ENCODE measurements around the gene GP1BA. TPM values are rescaled to one million over a fixed set of nuclear protein-coding genes. Genes with fewer than 3 reads are reported as not detected.
A peak's percentile ranks its signal among the peaks of the same experiment; 100 is the strongest.

The GP1BA gene
- total RNA-seq, 1 donor from 2014 or later = not detected

DNA sequence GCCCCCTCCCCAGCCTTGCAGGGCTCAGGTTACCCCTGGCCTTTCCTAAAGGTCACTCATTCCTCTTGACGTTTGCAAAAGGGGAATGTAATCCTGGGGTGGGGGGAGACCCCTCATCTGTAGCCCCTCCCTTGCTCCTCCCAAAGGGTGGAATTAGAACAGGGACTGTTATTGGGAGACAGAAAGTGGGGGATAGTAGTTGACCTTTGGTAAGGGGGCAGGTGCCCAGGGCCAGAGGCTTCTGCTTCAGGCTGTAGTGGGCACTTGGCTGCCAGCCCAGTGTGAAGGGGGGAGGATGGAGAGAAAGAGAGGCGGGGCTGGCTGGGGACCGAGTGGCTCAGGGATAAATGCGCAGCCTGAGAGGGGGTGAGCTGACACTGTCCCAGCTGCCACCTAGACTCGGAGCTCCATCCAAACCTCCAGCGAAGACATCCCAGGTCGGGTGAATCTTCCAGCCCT is 18.7 kb downstream of the GP1BA start, which contains the start of gene ENO3:
Gene ENO3, plus strand, starts transcription at position 374 of the 459 bp plus-strand sequence. CDS start 711 bp downstream, outside the sequence.
- no peak for DNase-seq (ENCODE audit: low read depth in 2 of 2)

DNA sequence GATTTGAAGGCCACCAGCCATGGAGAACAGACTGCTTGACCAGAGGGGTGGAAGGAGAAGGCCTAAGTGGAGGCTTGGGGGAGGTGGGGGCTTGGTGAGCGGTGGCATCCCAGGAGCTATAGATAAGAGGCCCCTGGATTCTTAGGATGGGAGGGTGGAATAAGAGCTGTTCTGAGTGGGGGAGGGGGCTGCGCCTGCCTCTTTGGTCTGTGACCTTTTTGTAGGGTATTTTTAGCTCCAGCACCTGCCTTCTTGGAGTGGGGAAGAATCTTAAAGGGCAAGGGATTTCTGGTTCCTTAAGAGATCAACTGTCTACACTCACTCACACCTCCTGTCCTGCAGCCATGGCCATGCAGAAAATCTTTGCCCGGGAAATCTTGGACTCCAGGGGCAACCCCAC is 19.4 kb downstream of the GP1BA start:
- no peak for DNase-seq (ENCODE audit: low read depth in 2 of 2)

DNA sequence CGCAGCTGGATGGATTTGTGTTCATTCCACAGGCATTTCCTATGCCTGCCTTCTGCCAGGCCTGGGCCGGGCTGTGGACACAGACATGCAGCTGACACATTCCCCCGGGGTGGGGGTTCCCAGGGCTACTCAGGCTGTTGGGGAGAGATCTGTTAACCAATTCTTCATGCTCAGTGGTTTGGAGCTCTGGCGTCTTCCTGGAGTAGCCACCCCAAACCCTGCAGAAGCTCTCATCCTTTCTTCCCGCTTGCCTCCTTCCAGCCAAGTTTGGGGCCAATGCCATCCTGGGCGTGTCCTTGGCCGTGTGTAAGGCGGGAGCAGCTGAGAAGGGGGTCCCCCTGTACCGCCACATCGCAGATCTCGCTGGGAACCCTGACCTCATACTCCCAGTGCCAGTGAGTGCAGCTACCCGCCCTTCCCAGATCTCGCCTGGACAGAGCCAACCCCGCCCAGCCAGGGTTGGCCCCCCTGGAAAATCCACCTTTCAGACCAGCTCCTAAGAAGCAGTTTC is 21.4 kb downstream of the GP1BA start:
- peak in 1 of 2 donors; percentile 19 for DNase-seq (ENCODE audit: low read depth in 2 of 2)

DNA sequence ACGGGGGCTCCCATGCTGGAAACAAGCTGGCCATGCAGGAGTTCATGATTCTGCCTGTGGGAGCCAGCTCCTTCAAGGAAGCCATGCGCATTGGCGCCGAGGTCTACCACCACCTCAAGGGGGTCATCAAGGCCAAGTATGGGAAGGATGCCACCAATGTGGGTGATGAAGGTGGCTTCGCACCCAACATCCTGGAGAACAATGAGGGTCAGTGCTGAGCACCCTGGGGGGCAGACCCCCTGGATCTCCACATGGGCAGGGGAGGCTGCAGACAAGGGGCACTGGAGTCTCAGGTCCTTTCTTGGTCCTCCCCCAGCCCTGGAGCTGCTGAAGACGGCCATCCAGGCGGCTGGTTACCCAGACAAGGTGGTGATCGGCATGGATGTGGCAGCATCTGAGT is 23.0 kb downstream of the GP1BA start:
- DNase-seq (ENCODE audit: low read depth in 2 of 2) = no peak

DNA sequence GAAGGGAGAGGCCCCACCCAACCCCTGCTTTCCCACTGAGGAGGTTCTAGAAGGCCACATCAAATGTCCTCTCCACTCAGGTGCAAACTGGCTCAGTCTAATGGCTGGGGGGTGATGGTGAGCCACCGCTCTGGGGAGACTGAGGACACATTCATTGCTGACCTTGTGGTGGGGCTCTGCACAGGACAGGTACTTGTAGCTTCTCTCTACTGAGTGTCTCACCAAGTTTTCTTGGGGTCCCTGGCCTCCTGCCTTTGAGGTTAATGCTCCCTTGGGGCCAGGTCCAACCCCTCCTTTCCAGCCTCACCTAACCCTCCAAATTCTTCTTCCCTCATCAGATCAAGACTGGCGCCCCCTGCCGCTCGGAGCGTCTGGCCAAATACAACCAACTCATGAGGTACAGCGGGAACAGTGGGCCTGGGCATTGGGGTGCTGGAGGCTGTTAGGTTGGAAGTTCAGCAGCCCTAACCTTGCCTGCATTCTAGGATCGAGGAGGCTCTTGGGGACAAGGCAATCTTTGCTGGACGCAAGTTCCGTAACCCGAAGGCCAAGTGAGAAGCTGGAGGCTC is 24.5 kb downstream of the GP1BA start:
- peak in 1 of 2 donors; percentile 34 for DNase-seq (ENCODE audit: low read depth in 2 of 2)

DNA sequence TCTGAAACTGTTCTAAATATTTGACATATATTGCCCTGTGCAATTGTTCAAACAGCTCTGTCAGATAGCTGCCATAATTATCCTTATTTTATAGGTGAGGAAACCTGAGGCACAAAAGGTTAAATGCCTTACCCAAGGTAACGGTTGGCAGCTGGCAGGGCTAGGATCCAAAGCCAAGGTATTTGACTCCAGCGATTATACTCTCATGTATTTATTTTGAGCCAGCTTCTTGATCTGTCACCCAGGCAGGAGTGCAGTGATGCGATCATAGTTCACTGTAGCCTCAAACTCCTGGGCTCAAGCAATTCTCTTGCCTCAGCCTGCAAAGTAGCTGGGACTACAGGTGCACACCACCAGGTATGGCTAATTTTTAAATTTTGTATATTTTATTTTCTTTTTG is 26.0 kb downstream of the GP1BA start:
- no peak for DNase-seq (ENCODE audit: low read depth in 2 of 2)

DNA sequence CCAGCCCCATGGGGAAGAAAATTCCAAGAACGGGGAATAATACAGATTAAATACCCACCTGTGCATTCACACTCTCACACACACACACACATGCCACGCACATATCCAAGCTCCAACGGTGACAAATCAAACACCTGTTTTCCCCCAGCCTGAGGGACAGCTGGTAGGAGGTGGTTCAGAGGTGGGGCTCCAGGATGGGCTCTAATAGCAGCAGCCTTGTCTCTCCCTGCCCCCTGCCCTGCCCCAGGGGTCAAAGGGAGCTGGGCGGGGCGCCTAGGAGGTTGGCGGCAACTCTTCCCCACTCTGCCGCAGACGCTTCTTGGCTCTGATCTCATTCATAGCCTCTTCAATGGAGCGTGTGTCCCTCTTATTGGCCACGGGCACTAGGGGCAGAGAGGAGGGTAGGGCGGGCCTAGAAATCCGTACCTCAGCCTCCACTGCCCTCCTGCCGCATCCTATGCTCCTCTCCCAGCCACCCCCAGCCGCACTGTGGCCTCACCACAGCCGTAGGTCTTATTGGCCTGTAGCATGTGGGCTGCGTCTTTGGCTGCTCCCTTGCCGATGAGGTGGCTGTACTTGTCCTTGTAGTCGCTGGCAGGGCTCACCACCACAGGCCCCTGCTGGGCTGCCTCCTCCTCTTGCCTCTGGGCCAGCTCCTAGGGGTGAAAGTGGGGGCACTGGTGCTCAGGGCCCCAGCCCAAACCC is 27.3 kb downstream of the GP1BA start:
- no peak for DNase-seq (ENCODE audit: low read depth in 2 of 2)

DNA sequence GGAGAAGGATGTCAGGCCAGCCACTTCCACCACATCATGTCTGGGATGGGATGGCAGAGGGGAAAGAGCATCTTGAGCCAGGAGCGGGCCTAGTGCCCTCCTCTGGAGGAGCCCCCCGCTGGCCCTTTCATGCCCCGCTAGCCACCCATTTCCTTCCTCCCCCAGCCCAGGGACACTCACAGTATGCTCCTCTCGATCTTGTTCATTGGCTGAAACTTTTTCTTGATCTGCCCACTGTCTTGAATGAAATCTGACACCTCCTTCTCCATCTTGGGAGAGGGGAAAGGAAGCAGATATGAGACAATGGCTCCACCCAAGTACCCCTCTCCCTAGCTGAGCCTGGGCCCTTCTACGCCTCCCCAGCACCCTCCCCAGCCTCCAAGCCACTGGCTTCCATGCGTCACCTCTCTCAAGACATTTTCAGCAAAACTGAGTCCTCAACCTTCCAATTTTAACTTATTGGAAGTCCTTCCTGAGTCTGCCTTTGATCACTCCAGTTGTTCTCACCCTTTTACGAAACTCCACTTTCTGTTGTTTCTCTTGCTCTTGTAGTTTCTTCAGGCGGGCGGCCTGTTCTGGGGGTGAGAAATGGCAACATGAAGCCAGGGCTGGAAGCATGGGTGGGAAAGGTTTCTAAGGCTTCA is 28.3 kb downstream of the GP1BA start:
- DNase-seq (ENCODE audit: low read depth in 2 of 2) = no peak

DNA sequence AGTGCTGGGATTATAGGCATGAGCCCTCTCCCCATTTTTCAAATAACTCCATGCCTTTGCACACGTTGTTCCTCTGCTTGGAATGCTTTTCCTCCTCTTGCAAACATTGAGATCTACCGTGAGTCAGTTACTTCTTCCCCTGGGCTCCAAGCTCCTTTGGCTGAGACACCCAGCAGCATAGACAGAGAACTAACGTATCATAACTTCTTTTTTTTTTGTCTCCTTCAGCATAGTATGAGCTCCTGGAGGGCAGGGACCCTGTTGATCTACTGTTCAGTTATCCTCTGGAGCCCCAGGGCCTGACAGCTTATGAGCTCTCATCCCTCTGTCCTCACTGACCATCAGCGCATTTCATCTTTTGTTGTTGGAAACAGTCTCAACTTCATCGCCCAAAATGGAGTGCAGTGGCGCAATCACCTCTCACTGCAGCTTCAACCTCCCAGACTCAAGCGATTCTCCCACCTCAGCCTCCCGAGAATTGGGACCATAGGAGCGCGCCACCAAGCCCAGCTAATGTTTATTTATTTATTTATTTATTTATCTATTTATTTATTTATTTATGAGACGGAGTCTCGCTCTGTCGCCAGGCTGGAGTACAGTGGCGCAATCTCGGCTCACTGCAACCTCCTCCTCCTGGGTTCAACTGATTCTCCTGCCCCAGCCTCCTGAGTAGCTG is 33.4 kb downstream of the GP1BA start:
- DNase-seq (ENCODE audit: low read depth in 2 of 2) = no peak

DNA sequence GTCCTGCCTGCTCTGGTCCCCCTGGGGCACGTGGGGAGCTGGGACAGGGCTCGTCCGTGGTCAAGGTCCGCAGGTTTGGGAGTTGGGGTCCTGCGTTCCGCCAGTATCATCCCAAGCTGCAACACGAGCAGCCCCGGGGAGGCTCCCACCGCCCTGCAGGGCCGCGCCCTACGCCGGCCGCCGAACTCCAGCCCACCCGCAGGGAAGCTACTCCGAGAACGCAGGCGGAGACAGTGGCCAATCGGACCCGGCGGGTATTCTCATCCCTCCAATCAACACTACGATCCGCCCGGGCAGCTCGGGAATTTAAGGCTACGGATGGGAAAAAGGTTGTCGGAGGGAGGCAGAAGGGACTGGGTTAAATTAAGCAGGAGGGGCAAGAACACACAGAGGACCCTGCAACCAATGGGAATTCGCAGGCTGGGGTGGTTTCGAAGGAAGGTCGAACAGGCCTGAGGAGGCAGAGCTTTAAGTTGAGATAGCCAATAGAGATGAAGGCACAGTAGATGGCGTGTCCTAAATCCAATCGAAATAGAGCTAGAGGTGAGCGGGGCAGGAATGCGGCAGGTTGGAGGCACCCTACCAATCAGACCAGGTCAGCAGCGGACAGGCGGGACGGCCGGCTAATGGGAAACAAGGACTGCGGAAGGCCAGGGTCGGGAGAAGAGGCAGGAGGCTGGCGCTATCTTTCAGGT is 34.9 kb downstream of the GP1BA start:
- peak; percentile 100 for DNase-seq (ENCODE audit: low read depth in 2 of 2)

DNA sequence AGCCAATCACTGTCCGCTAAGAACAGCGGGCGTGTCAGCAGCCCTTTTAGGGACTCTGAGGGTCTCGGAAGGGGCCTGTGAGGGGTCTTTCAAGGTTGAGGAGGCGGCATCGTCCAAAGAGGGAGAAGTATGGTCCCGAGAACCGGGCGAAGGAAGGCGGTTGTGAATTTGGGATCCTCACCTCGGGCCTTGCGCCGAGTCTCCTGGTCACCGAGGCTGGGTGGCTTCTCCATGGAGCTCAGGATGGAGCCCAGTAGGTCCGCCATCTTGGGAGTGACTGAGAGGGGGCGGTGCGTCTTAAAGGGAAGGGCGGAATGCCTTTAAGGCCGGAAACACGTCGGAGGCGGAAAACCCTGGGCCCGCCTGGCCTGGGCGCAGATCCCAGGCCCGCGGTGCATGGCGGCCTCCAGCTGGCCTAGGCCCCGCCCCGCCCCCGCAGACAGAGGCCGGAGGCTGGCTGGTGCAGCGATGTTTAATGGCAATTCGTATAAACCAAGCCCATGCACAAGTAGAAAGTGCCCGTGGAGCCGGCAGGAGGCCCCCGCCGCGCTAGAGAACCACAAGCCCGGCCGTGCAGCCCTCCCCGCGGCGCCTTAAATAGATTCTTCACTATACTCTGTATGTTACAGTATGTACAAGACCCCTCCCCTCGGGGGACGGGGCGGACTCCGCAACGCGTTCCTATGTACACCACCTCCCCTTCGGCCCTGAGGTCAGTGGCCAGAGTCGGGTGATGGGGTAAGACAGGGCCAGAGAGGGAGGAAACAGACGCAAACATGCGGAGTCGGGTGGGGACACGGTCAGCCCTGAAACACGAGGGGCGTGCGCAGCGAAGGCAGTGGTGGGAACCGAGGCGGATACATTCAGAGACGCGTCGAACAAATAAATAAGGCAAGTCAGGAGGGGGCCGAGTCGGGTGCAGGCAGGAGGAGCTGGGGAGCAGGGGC is 35.7 kb downstream of the GP1BA start, which contains the start of gene SPAG7:
Gene SPAG7, minus strand, starts transcription at position 279 of the 947 bp plus-strand sequence. Its CDS starts 13 bp downstream, at position 266.
- DNase-seq (ENCODE audit: low read depth in 2 of 2) = peak; percentile 96 to 99

DNA sequence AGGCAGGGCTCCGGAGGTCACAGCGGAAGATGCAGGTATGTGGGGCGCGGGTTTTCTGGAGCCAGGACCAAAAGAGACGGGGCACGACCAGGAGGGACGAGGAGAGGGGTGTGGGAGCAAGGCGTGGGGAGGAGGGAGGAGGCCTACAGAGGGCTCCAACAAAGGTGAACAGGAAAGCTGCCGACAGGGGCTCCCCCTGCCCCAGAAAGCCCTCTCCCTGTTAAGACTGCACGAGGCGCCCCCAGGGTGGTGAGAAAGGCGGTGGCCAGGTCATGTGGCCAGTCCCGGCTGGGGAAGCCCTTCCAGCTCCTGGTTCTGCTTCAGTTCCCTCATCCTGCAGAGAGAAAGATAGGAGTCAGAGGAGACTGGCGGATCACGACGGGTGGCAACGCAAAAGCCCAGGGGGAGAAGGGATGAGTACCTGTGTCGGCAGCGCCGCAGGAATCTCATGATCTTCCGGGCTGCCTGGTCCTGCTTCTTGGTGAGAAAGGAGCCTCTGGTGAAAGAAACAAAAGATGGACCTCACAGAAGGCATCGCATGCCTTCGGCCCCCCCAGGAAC is 36.5 kb downstream of the GP1BA start:
- peak in 1 of 2 donors; percentile 16 for DNase-seq (ENCODE audit: low read depth in 2 of 2)

DNA sequence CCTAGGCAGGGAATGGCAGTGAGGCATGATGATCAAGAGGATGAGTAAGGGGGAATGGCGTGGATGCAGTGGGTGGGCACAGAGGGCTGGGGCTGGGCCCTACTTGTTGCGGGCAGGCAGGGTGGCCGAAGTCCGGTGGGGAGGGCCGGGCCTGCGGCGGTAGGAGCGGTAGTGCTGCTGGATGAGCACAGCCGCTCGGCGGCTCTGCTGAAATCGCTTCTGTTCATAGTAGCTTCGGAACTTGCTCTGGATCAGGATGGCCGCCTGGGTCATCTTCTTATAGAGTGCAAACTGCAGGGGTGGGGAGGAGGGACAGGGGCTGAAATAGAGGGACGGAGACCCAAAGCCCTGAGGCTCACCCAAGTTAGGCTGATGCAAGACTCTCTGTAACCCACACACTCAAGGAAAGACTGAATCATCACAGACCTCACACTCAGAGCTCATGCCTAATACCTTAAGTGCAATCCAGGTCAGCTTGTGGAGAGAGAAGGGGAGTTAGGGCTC is 37.0 kb downstream of the GP1BA start:
- DNase-seq (ENCODE audit: low read depth in 2 of 2) = peak in 1 of 2 donors; percentile 21

DNA sequence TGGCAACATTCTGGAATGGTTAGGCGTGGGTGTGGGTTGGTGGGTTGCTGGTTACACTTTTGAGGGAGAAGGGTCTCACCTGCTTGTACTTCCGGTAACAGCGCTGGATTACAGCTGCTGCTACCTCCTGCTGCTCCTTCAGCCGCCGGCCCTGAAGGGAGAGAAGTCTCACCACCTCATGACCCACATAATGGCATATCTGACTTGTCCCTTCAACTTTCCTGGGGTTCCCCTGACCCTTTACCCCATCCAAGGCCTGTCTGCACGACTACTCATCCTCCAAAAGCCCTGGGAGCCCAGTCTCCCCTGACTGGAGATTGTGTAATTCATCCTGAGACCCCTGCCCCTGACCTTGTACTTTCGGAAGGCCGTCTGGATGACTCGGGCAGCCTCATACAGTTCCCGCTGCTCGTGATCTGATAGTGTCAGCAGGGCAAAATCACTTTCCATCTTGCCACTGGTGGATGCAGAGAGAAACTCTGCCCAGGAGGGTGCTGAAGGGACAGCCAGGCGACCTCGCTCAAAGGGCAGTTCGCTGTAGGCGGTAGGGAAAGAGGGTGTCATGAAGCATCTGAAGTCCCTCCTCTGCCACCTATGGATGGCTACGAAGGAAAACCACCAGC is 37.6 kb downstream of the GP1BA start:
- no peak for DNase-seq (ENCODE audit: low read depth in 2 of 2)

DNA sequence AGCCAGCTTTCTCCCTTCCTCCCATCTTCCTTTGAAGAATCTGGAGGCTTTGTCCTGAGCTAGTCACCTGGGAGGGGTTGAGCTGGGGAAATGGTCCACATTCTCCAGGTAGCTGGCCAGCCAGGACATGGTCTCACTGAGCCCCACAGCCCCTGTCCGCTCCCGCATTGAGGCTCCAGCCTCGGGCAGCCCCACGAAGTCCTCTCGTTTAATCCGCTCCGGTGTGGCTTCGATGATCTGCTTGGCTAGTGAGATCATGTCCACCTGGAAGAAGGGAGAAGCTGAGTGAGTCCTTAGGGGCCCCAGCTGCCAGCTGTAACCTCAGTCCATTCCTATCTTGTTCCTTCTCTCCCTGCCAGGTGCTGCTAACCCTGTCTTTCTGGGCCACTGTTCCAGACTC is 38.2 kb downstream of the GP1BA start:
- no peak for DNase-seq (ENCODE audit: low read depth in 2 of 2)

DNA sequence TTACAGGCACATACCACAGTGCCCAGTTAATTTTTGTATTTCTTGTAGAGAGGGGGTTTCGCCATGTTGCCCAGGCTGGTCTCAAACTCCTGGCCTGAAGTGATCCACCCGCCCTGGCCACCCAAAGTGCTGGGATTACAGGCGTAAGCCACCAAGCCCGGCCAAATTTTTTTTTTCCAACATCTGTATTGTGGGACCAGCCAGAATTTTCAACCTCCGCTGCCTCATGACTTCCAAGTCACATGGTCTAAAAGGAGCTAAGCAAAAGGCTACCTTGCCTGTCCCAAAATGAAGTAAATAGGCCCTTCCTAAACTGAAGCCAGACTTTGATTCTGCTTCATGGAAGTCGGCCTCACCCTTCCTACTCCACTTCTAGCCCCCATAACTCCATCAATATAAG is 39.7 kb downstream of the GP1BA start:
- no peak for DNase-seq (ENCODE audit: low read depth in 2 of 2)

DNA sequence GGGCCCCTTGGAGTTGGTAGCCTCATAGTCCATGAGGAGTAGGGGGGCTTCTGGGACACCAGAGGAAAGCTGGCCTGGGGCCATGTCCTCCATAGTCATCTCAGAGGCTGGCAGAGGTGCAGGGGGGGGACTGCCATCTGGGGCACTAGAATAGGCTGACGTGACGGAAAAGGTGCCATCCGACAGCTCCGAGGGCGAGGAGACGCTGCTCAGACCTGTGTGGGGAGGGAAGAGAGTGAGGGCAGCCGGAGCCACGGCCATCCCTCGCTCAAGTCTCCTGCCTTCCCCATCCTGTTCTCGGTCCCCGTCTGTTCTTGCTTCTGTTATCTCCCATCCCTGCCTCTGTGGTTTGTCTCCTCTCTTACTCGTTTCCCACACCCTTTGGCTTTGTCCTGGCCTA is 40.2 kb downstream of the GP1BA start:
- DNase-seq (ENCODE audit: low read depth in 2 of 2) = no peak

DNA sequence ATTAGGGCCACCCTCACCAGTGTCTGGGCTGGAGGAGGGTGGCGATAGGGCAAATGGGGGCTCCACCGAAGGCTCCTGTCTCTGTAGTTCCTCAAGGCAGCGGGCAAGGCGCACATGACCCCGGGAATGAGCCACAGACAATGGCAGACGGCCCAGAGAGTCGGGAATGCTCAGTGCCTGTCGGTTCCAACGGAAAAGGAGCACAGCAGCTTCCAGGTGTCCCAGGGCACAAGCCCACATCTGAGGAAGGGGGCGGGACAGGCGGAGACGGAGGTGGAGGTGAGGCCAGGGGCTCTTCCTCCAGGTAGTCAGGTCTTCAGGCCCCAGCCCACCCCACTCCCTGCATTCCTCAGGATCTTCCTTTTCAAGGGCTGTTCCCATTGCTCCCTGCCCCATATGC is 40.7 kb downstream of the GP1BA start:
- DNase-seq (ENCODE audit: low read depth in 2 of 2) = no peak

All from dermis microvascular lymphatic vessel endothelial cell (primary cell).